Ramos (cell line): ENCODE data around the gene EMX2.

Experiments
- in situ Hi-C: fragments of 300-500 bp; cut with MboI; formaldehyde crosslinking; loops from one replicate; pipeline ENCODE4 v1.14.3; 2022; ENCODE audit warnings: low sequenced_read_pairs; ENCODE audit not compliant: unreplicated experiment

The EMX2 gene

DNA sequence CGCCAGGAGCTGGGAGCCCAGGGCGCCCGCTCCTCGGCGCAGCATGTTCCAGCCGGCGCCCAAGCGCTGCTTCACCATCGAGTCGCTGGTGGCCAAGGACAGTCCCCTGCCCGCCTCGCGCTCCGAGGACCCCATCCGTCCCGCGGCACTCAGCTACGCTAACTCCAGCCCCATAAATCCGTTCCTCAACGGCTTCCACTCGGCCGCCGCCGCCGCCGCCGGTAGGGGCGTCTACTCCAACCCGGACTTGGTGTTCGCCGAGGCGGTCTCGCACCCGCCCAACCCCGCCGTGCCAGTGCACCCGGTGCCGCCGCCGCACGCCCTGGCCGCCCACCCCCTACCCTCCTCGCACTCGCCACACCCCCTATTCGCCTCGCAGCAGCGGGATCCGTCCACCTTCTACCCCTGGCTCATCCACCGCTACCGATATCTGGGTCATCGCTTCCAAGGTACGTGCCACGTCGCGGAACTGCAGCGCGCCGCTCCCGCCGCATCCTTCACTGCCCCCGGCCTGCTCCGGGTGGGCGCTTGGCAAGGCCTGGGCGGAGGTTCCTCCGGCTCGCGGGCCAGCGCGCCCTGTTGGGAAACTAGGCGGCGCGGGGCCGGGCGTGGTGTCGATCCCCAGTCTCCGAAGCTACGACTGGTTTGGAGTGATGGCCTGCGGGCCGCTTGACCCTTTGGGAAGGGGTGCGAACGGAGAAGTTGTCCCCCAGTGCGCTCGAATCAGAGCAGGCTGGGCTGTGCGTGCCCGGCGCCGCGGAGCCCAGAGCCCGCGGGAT lies 868 bp downstream of the EMX2 start:
- in situ Hi-C loops, result no loop called here

DNA sequence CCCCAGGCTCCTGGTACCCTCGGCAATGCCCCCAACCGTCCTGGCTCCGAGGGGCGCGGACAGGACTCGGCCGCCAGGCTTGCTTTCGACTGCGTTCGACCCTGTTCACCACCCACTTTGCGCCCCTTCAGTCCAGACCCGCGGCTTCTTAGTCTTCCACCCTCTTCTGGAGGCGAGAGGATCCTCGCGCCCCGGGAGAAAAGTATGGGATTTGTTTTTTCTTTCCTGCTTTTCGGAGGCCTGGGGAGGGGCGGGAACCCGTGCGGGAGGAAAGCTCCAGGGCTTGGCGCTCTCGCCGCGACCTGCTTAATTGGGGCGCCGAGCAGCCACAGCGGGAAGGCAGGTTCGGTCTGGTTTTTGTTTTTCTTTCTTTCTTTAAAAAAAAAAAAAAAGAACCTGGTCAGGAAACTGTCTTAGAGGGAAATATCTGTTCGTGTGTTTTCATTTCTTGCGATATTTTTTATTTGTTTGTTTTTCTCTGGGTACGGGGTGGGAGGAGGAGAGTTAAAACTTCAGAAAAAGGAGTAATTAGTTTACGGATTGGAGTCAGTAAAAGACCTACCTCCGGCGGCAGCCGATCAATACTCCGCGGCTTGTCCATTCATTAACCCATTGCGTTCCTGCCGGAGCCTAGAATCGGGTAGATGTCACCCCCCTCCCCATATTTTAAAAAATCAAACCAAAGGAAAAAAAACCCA lies 1.6 kb downstream of the EMX2 start:
- in situ Hi-C loops, result no loop called here

DNA sequence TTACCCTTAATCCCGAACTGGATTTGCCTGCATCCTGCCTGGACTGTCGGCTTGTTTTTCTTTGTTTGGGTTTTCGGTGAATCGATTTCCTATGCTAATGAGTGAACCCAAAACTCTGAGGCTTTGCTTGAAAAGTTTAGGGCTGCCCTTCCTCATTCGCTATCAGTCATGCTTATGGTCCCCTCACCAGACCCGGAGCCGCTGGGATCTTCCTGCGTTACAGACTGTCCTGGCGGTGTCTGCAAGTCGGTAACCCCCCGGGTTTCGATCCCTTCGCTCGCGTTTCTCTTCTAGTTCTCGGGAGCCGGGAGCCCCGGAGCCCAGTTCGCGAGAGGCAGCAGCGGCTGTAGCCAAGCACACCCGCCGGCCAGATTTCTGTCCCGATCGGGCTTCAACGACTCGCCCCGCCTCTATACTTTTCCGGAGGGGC lies 2.2 kb downstream of the EMX2 start:
- in situ Hi-C loops, result no loop called here

DNA sequence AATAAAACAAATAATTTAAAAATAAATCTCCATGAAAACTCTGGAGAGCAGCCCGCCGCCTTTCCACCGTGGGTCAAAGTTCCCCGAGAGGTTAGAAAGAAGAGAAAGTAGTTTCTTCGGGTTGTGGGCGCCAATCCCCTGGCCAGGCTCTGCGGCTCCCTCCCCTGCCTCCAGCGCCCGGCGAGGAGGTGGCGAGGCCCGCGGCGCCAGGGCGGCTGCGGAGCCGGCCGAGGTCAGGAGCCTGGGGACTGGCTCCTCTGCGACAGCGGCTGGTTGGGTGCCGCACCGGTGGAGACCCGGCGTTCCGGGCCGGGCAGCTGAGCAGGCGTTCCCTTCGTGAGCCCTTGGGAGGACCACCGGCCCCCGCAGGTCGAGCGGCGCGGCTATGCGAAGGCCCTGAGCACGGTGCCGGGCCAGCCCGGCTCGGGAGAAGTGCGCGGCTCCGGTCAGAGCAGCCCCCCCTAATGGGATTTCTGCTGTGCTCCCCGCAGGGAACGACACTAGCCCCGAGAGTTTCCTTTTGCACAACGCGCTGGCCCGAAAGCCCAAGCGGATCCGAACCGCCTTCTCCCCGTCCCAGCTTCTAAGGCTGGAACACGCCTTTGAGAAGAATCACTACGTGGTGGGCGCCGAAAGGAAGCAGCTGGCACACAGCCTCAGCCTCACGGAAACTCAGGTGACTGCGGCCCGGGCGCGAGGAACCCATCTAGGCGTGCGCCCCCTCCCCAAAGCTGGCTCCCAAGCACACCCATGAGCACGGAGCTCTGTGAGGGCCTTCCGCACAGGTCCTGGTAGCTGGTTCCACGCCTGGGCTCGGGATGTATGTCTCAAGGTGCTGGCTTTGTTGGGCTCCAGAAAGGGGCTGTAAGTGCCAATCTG lies 2.8 kb downstream of the EMX2 start:
- in situ Hi-C loops, result no loop called here

DNA sequence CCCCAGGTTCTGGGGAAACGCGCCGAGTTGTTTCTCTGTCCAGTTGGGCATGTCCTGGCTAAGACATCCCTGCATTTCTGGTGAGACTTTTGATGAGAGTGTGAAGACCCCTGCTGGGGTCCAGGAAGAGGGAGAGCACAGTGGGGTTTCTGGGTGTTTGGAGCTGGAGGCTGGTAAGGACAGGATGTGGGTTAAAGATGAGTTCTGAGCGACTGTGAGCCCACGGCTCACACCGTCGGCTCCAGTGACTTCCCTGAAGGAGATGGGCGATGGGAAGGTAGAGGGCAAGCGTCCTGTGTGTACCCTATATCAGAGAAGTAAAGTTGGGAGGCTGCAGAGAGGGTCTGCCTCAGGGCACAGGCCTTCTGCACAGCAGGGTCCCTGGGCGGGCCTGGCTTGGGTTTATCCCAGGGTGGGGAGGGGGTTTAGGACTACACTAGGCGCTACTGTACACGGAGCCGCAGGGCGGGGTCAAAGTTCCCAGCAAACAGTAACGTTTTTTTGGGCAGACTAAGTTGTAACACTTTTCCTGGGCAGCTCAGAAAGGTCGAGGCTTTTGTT lies 3.6 kb downstream of the EMX2 start:
- in situ Hi-C loops, result no loop called here

DNA sequence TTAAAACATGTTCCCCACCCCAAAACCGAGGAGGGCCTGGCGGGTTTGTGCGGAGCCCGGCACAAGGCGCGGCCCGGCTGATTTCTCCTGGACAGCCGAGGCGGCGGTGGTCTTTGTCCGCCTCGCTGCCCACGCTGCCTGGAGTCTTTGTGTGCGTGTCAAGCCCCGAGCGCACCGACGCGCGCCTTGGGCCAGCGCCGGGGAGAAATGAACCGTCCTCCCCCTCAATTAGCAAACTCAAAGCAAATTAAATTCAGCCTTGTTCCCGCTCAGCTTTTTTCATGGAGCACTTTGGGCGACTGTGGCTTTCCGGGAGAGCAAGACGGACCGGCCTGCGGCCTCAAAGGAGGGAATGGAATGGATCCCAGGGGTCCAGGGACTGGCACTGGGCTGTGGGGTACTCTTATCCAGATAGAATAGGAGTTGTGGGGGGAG lies 4.1 kb downstream of the EMX2 start:
- in situ Hi-C loops, result no loop called here

DNA sequence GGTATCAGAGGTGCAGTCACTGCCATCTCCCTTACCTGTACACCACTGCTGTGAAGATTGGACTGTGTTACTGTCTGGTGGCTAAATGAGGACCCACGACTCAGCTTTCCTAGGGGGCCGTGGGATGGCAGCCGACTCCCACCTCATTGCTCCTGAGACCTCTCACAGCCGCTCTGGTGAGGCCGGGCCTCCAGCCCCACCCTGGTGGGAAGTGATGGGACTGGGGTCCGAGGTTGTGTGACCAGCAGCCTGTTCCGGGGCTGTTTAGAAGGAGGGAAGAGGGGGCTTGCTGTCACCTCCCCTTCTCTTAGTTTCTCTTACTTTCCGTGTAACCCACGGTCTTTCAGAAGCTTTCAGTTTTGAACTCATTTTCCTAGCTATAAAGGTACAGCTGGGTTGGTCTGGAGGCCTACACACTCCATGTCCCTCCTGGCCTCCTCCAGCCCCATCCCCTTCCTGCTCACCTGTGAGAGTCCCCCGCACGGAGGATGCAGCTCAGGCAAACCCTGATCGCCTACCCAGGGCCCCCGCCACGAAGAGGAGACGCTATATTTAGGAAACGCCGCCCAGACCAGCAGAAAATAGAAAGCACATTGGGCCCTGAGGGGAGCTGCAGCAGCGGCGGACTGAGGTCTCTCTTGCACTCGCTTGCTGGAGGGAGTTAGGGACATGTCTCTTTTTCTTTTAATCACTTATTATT lies 4.6 kb downstream of the EMX2 start:
- in situ Hi-C loops, result no loop called here

DNA sequence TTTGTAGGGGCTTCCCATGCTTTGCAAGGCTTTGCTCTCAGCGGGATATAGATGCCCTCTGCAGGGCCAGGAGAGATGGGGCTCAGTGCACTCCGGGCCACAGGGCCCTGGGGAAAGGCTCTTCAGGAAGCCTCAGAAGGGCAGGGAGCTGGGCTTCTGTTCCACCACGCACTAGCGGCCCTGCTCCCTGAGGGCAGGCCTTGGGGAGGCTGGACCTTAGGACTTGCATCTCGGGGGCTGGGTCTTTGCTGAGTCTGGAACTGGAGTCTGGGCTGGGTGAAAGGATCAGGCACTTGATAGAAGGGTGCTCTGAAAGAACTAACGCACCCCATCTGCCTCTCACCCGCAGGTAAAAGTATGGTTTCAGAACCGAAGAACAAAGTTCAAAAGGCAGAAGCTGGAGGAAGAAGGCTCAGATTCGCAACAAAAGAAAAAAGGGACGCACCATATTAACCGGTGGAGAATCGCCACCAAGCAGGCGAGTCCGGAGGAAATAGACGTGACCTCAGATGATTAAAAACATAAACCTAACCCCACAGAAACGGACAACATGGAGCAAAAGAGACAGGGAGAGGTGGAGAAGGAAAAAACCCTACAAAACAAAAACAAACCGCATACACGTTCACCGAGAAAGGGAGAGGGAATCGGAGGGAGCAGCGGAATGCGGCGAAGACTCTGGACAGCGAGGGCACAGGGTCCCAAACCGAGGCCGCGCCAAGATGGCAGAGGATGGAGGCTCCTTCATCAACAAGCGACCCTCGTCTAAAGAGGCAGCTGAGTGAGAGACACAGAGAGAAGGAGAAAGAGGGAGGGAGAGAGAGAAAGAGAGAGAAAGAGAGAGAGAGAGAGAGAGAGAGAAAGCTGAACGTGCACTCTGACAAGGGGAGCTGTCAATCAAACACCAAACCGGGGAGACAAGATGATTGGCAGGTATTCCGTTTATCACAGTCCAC lies 5.4 kb downstream of the EMX2 start:
- in situ Hi-C loops, result no loop called here

DNA sequence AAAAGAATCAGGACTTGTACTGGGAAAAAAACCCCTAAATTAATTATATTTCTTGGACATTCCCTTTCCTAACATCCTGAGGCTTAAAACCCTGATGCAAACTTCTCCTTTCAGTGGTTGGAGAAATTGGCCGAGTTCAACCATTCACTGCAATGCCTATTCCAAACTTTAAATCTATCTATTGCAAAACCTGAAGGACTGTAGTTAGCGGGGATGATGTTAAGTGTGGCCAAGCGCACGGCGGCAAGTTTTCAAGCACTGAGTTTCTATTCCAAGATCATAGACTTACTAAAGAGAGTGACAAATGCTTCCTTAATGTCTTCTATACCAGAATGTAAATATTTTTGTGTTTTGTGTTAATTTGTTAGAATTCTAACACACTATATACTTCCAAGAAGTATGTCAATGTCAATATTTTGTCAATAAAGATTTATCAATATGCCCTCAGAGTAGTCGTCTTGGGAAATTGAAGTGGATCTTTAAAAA lies 6.6 kb downstream of the EMX2 start:
- in situ Hi-C loops, result no loop called here

DNA sequence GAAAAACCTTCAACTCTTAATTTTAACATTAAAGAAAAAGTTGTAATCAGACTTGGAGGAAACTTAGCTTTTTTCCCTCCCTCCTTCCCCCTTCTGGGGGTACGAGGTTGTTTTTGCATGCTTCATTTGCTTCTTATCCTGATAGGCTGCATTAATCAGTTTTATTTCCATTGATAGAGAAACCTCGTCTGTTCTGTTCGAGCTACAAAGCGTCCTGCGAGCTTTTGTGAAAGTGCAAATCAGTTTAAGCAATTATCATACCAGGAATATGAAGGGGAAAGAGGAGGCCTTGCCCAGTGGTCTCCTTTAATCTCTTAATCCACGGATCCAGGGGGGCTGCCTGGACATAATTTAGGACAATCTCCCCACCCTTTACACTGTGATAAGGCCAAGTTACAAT lies 7.5 kb downstream of the EMX2 start:
- in situ Hi-C loops, result no loop called here

DNA sequence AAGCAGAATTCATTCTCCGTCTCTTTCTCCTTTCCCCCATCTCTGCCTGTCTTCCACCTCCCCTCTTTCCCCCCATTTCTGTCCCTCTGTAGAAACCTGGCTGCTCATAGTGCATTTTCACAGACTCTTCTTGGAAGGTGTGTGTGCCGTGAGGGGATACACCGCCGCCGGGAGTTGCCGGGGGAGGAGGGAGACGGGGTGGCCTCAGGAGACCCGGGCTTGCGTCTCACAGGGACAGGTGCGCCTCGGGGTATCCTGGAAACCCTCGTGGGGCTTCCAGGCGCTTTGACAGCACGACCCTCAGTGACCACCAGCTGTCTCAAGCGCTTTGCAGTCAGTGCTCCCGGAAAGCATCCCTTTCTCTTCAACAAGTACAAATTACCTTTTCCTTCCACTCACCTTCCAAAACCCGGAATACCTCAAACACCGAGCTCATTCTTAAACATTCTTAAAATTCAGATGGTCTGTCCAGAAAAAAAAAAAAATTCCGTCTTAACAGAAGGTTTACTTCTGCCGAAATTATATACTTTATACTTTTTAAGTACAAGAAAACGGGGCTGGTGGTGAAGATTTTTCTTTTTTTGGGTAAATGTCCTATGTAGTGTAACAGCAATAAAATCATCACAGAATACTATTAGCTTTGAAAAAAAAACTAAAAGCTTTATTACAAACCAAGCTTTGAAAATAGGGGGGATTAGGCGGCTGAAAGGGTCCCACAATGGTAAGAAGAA lies 8.2 kb downstream of the EMX2 start:
- in situ Hi-C loops, result no loop called here

DNA sequence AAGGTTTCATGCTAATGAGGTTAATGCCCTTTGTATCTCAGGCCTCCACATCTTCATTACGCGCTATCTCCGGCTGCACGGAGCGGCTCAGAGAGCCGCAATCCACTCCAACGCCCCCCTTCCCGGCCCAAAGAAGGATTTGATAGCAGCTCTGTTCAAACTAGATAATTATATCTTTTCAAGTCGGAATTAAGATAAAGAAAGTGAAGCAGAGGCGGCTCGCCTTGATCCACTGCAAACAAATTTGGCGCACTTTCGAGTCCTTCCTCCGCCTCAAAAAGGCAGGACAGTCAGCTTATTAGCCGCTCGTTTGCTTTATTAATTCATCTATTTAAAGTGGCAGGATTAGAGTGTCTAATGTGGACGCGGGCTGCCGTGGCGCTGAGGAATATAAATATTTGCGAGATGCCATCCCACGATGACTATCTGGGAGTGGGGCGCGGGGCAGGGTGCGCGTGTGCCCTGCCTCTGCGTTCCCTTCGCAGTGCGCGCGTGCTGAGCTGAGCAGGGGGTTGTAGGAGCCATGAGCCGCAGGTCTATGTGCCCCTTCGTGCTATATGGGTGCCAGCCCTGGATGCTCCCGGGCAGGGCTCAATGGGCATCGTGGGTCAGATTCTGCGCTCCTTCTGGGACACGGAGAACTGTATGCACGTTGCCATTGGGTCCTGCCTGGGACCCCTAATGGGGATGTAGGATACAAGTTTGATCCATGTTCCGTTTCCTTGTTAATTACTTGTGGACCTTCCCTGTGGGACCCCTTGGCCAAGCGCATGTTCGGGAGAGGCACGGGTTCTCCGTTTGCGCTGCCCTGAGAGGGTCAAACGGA lies 9.0 kb downstream of the EMX2 start:
- in situ Hi-C loops, result no loop called here

DNA sequence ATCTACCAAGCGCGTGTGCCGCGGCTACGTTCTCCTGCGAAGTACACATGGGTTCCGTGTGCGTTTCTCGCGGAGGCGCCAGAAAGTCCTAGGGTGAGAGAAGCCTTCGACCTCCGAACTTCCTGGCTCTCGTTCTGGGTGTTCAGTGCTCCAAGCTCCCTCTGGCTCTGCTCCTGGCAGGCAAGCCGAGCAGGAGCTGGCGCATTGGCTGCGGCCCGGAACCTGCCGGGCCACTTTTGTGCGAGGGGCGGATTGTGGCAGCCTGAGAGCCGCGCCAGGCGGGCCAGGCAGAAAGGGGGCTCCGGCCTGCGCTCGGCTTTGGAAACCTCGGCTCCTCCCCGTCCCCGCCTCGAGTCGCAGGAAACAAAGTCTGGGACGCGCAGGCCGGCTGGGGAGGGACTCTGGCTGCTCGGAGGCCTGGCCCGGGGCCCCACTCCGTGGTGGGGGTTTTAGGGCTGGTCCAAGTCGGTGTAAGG lies 9.6 kb downstream of the EMX2 start:
- in situ Hi-C loops, result no loop called here

DNA sequence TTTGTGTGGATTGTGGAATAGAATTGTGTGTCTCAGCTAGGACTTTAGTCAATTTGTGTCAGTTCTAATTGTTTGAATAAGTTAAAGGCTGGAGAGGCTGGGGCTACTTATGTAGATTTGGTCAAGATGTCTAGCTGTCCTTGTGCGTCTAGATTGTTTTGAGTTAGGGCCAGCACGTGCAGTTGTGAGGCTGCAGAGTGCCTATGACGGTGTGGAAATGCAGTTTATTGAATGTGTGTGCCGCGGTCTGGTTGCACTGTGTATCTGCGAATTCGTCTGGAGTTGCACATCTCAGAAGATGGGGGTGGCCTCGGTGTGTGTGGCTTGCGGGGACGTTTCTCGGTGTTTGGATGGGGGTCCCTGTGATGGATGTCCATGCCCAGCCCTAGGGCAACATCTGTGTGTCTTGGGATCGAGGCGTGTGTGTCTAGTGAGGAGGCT lies 10.2 kb downstream of the EMX2 start:
- in situ Hi-C loops, result no loop called here

DNA sequence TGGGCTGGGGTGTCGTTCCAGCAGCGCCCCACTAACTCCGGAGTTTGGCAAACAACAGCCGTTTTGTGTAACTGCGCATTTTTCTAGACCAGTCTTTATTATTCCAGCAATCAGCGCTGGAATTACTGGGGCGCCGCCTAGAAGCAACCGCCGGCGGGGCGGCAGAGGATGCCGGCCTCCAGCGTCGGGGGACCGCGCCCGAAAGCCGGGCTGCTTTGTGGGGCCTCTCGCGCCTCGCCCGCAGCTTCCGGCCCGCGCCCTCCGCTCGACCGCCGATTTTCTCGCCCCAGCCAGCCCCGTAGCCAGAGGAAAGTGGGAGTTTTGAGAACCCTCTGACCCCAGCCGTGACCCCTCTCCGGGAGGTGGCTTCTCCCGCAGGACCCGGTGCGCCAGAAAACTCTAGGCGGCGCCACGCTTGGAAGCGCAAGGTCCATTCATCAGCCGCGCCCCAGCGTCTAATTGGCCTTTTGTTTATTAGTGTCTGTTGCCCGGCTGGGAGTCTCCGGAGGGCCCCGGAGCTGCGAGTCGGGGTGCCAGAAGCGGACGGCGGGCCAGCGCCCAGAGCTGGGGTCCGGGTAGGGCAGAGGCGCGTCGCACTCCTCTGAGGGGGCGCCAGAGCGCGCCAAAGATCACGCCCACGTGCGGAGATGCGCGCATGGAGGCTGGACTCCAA lies 10.7 kb downstream of the EMX2 start:
- in situ Hi-C loops, result no loop called here

DNA sequence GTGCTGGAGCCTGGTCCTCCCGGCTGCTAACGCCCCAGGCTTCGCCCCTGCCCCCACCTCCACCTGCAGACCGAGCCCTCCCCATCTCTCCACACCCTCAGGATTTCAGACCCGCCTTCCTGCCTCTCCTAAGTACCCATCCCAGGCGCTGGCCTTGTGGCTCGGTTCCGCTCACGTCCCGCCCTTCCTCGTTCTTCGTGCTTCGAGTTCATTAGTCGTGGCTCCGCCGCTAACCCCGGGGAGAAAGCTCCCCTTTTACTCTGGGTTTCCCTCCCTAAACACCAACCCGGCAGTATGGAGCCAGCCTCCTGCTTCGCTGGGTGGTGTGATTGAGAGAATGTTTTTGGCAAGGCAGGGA lies 11.2 kb downstream of the EMX2 start:
- in situ Hi-C loops, result no loop called here
